BE2C (cell line): Measurements from ENCODE around the gene CD63.

Experiments
- DNase-seq: peaks from one replicate; pipeline ENCODE4 v3.0.0-alpha.2; 2020
- H3K27me3 ChIP-seq: fragments of 250-450 bp; sonication (Bioruptor Pico); 2 replicates; pipeline ENCODE4 v1.5.1; 2020; ENCODE audit warnings: mild to moderate bottlenecking
- H3K36me3 ChIP-seq: fragments of 250-450 bp; sonication (Bioruptor Pico); 2 replicates; pipeline ENCODE4 v1.5.1; 2020; ENCODE audit warnings: mild to moderate bottlenecking
- H3K4me1 ChIP-seq: fragments of 250-450 bp; sonication (Bioruptor Pico); 2 replicates; pipeline ENCODE4 v1.5.1; 2020
- H3K4me3 ChIP-seq: 2 replicates; pipeline ENCODE4 v1.5.1; 2011; ENCODE audit warnings: low read depth, low read length
- H3K9me3 ChIP-seq: fragments of 250-450 bp; sonication (Bioruptor Pico); 2 replicates; pipeline ENCODE4 v1.5.1; 2020
- CTCF ChIP-seq: IDR thresholded peaks from 2 replicates; pipeline ENCODE4 v1.5.1; 2012; ENCODE audit warnings: mild to moderate bottlenecking, low read depth, low read length

CD63 gene

GRCh38 chr12:55712700-55713415, 16.0 kb downstream of the CD63 start:
- Histone ChIP-seq H3K9me3 (no peaks in the 10 kb centered on the region), H3K27me3 (peaks cover 43% of the 10 kb centered on the region), H3K4me1 (0 out of 2 replicates have a peak, but pooled peaks cover 3% of the 10 kb centered on the region), H3K36me3 (no peaks in the 10 kb centered on the region), H3K4me3 (no peak overlapping the region)
- no peak for TF ChIP-seq CTCF
- DNase-seq: no peak

- no peak for TF ChIP-seq CTCF
- H3K4me1 ChIP-seq: 0 out of 2 replicates have a peak, but pooled peaks cover 2% of the 10 kb centered on the region
These were observed 16.8 kb downstream of the CD63 start for GRCh38 chr12:55711786-55712553.

GRCh38 chr12:55708695-55709233, 20.0 kb downstream of the CD63 start:
- no peak overlapping the region for H3K4me3 ChIP-seq

More at GRCh38 chr12:55711786-55712553, 16.8 kb downstream of the CD63 start:
- Histone ChIP-seq H3K36me3 (no peaks in the 10 kb centered on the region), H3K9me3 (no peaks in the 10 kb centered on the region), H3K27me3 (peaks cover 49% of the 10 kb centered on the region), H3K4me3 (no peak overlapping the region)
- no peak for DNase-seq

GRCh38 chr12:55707841-55708694, 20.7 kb downstream of the CD63 start, which contains the start of gene ITGA7:
ITGA7 (minus strand) TSS chr12:55707904; CDS start chr12:55707682, 222 bp downstream.
- Histone ChIP-seq H3K36me3 (no peaks in the 10 kb centered on the region), H3K4me3 (peak within 1 kb of the TSS; percentile 48), H3K27me3 (peaks cover 63% of the 10 kb centered on the region), H3K9me3 (no peaks in the 10 kb centered on the region), H3K4me1 (no peaks in the 10 kb centered on the region)
- peak; percentile 78 for DNase-seq
- no peak for TF ChIP-seq CTCF

More at GRCh38 chr12:55708695-55709233, 20.0 kb downstream of the CD63 start:
- DNase-seq: no peak
- H3K27me3 ChIP-seq: peaks cover 63% of the 10 kb centered on the region
- no peaks in the 10 kb centered on the region for H3K9me3 ChIP-seq
- no peak for TF ChIP-seq CTCF
- H3K4me1 ChIP-seq: no peaks in the 10 kb centered on the region
- no peaks in the 10 kb centered on the region for H3K36me3 ChIP-seq

- H3K9me3 ChIP-seq: no peaks in the 10 kb centered on the region
- H3K4me3 ChIP-seq: peak overlapping the region; percentile 48
- no peak for DNase-seq
- no peaks in the 10 kb centered on the region for H3K36me3 ChIP-seq
- H3K27me3 ChIP-seq: peaks cover 56% of the 10 kb centered on the region
- no peaks in the 10 kb centered on the region for H3K4me1 ChIP-seq
- no peak for TF ChIP-seq CTCF
These were observed 21.6 kb downstream of the CD63 start for GRCh38 chr12:55707219-55707671.
